Cardiac muscle cell (in vitro differentiated cells and primary cell): ENCODE measurements around the gene RIPPLY3. TPM values are rescaled to one million over a fixed set of nuclear protein-coding genes. Genes with fewer than 3 reads are reported as not detected.

Experiments
- DNase-seq, 2 donors: peaks; one replicate each; pipeline versions ENCODE4 v3.0.0 to v3.0.0-alpha.2; 2010 to 2017; ENCODE audit warnings: low read depth in 1 of 2, low spot score in 1 of 2
- H3K27ac ChIP-seq: fragments of 200-600 bp; sonication (generic); 2 replicates; pipeline ENCODE4 v1.5.1; 2016
- H3K27me3 ChIP-seq: fragments of 200-600 bp; sonication (generic); 2 replicates; pipeline ENCODE4 v1.6.0; 2016; ENCODE audit warnings: control low read depth
- H3K36me3 ChIP-seq: fragments of 200-600 bp; sonication (generic); 2 replicates; pipeline ENCODE4 v1.5.1; 2016; ENCODE audit warnings: control low read depth
- H3K4me1 ChIP-seq: fragments of 200-600 bp; sonication (generic); 2 replicates; pipeline ENCODE4 v1.8.1; 2017; ENCODE audit warnings: low read depth, mild to moderate bottlenecking, mixed run types
- H3K4me3 ChIP-seq: fragments of 200-600 bp; sonication (generic); 2 replicates; pipeline ENCODE4 v1.5.1; 2016; ENCODE audit warnings: mild to moderate bottlenecking
- H3K9me3 ChIP-seq: fragments of 200-600 bp; sonication (generic); 2 replicates; pipeline ENCODE4 v1.5.1; 2017; ENCODE audit warnings: low read depth, mild to moderate bottlenecking, control low read depth
- CTCF ChIP-seq: IDR thresholded peaks from 2 replicates; pipeline ENCODE4 v1.5.1; 2012; ENCODE audit warnings: low read depth, mild to moderate bottlenecking, low read length
- polyA plus RNA-seq: library from polyadenylated mRNA; unstranded; fragments of >200 nt; fragmentation: Nextera tagmentation; extraction: Ambion mirVana; gene quantifications from 2 replicates; pipeline ENCODE4 v1.2.1, GENCODE V29; 2016
- total RNA-seq: library from RNA; depleted of rRNA; stranded (reverse); fragments of >200 nt; gene quantifications from 2 replicates; pipeline ENCODE4 v1.2.3, GENCODE V29; 2016

RIPPLY3 gene
- total and polyA plus RNA-seq, 2 experiments from 2014 or later: not detected

GRCh38 chr21:37039411-37040075 is 33.0 kb downstream of the RIPPLY3 start:
- H3K36me3 ChIP-seq: no peaks in the 10 kb centered on the region
- TF ChIP-seq CTCF: no peak
- no peaks in the 10 kb centered on the region for H3K9me3 ChIP-seq
- H3K27me3 ChIP-seq: no peaks in the 10 kb centered on the region
- H3K27ac ChIP-seq: no peak overlapping the region
- no peaks in the 10 kb centered on the region for H3K4me1 ChIP-seq
- no peak overlapping the region for H3K4me3 ChIP-seq
- DNase-seq: peak in 1 of 2 donors; percentile 37

- no peaks in the 10 kb centered on the region for H3K36me3 ChIP-seq
- H3K9me3 ChIP-seq: no peaks in the 10 kb centered on the region
- H3K4me1 ChIP-seq: no peaks in the 10 kb centered on the region
- H3K27ac ChIP-seq: no peak overlapping the region
- no peak for DNase-seq
- no peaks in the 10 kb centered on the region for H3K27me3 ChIP-seq
- TF ChIP-seq CTCF: no peak
- no peak overlapping the region for H3K4me3 ChIP-seq
Observed at GRCh38 chr21:37040212-37040611, 33.7 kb downstream of the RIPPLY3 start.

GRCh38 chr21:37041706-37042271 is 35.3 kb downstream of the RIPPLY3 start:
- no peak for DNase-seq
- TF ChIP-seq CTCF: no peak
- Histone ChIP-seq H3K27me3 (no peaks in the 10 kb centered on the region), H3K36me3 (no peaks in the 10 kb centered on the region), H3K27ac (no peak overlapping the region), H3K4me3 (no peak overlapping the region), H3K4me1 (no peaks in the 10 kb centered on the region), H3K9me3 (no peaks in the 10 kb centered on the region)

GRCh38 chr21:37043818-37044217 is 37.3 kb downstream of the RIPPLY3 start:
- Histone ChIP-seq H3K9me3 (no peaks in the 10 kb centered on the region), H3K27ac (no peak overlapping the region), H3K4me3 (no peak overlapping the region), H3K4me1 (no peaks in the 10 kb centered on the region), H3K27me3 (no peaks in the 10 kb centered on the region), H3K36me3 (no peaks in the 10 kb centered on the region)
- no peak for TF ChIP-seq CTCF
- DNase-seq: no peak

GRCh38 chr21:37044643-37045042 is 38.1 kb downstream of the RIPPLY3 start:
- TF ChIP-seq CTCF: no peak
- no peaks in the 10 kb centered on the region for H3K27me3 ChIP-seq
- H3K4me3 ChIP-seq: no peak overlapping the region
- no peaks in the 10 kb centered on the region for H3K36me3 ChIP-seq
- no peaks in the 10 kb centered on the region for H3K4me1 ChIP-seq
- no peak overlapping the region for H3K27ac ChIP-seq
- H3K9me3 ChIP-seq: no peaks in the 10 kb centered on the region
- no peak for DNase-seq
